Epidermal melanocyte (primary cell): ENCODE measurements around the gene MGRN1.

ENCODE experiments used
- DNase-seq: peaks from one replicate; pipeline ENCODE4 v3.0.0; 2011; ENCODE audit warnings: low spot score; ENCODE audit not compliant: insufficient read length

Gene MGRN1

GRCh38 chr16:4696905-4697847 is 72.5 kb downstream of the MGRN1 start:
- DNase-seq: no peak

- no peak for DNase-seq
Observed at GRCh38 chr16:4697848-4698291, 73.2 kb downstream of the MGRN1 start.

DNA sequence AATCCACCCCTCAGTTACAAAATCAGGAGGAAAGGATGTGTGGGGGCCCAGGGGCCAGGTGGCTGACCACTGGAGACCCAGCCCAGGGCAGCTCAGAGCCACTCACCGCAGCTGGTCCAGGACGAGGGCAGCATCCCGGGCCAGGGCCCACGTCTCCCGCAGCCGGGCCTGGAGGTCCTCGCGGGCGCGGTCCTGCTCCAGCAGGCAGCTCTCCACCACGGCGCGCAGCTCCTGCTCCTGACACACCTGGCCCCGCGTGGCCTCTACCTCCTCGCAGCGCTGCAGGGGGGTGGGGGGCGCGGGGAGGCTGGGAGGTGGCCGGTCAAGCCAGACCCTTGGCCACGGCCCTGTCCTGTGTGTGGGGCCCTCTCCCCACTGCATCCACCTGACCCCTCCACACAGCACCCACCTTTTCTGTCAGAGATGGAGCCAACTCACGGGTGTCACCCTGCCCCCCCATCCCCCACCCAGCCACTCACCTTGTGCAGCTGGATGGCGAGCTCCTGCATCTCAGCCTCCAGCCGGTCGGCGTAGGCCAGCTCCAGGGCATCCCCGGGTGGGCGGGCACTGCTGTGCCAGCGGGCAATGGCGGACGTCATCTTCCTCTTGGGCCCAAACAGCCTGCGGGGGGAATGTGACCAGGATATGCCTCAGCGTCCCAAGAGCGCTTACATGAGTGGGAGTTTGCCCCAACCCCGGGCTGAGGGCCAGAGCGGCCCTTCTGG is 73.9 kb downstream of the MGRN1 start:
- DNase-seq: no peak

- no peak for DNase-seq
Observed at GRCh38 chr16:4699046-4699556, 74.5 kb downstream of the MGRN1 start.

- no peak for DNase-seq
Observed at GRCh38 chr16:4700380-4700996, 75.9 kb downstream of the MGRN1 start.

- no peak for DNase-seq
Observed at GRCh38 chr16:4700997-4701743, 76.5 kb downstream of the MGRN1 start.

DNA sequence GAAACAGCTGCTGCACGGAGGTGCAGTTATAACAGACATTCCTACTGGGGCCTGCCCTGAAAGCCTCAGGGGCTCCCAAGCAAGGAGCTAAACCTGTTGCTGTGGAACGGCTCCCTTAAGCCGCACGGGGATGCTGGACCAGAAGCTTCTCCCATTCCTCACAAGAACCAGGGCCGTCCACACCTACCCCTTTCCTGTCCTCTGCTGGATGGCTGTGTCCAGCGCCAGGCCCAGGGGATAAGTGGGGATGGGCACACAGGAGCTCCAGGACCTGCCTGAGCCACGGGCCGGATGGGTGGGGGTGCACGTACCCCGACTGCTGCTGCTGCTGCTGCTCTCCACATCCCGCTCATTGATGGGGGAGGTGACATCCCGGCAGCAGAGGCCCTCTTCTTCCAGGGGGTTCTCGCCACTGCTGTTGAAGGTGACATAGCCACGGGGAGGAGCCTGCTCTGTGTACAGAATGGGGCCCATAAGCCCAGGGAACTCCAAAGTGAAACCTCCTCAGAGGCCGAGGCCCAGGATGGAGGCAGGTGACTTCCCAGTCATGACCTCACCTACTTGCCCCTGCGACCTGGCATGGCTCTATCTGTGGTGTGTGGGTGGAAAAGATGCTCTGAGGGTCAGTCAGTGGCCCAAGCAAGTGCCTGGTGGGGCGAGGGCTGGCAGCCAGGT is 77.3 kb downstream of the MGRN1 start:
- peak; percentile 12 for DNase-seq

GRCh38 chr16:4702466-4702808 is 77.8 kb downstream of the MGRN1 start:
- peak; percentile 9 for DNase-seq

GRCh38 chr16:4703906-4704305 is 79.3 kb downstream of the MGRN1 start:
- no peak for DNase-seq

GRCh38 chr16:4704491-4704890 is 79.9 kb downstream of the MGRN1 start:
- DNase-seq: no peak

GRCh38 chr16:4704913-4705312 is 80.3 kb downstream of the MGRN1 start:
- DNase-seq: no peak

DNA sequence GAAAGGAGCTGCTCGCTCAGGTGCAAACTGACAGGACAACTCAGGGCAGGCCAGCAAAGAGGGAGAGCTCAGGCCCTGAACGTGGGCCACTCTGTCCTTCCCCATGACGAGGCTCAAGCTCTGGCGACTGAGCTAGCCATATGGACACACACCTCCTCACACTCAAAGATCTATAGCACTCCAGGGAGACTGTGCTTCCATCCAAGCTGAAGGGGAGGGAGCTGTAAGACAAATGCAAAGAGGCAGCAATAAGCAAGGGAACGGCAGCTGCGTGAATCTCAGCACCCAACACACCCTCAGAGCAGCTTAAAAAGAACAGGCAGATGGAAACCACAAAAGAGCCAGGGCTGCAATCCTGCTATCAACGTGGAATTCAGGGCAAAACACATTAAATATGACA is 82.2 kb downstream of the MGRN1 start:
- DNase-seq: no peak

GRCh38 chr16:4709481-4709880 is 84.9 kb downstream of the MGRN1 start:
- DNase-seq: no peak

GRCh38 chr16:4713663-4714501 is 89.3 kb downstream of the MGRN1 start:
- no peak for DNase-seq

DNA sequence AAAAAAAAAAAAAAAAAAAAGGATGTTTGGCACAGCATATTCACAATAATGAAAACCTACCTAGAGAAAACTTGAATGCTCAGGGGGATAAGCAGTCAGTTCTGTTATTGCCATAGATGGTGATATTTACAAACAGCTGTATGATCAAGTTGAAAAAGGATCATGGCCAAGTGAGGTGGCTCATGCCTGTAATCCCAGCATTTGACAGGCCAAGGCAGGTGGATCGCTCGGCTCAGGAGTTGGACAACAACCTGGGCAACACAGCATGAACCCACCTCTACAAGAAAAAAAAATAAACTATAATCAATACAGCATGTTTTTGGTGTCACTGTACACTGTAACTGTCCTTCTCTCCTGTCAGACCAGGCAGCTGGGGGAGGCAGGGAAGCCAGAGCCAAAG is 90.4 kb downstream of the MGRN1 start:
- DNase-seq: no peak

GRCh38 chr16:4718466-4718865 is 93.8 kb downstream of the MGRN1 start:
- no peak for DNase-seq

- no peak for DNase-seq
Observed at GRCh38 chr16:4723071-4723767, 98.6 kb downstream of the MGRN1 start.

DNA sequence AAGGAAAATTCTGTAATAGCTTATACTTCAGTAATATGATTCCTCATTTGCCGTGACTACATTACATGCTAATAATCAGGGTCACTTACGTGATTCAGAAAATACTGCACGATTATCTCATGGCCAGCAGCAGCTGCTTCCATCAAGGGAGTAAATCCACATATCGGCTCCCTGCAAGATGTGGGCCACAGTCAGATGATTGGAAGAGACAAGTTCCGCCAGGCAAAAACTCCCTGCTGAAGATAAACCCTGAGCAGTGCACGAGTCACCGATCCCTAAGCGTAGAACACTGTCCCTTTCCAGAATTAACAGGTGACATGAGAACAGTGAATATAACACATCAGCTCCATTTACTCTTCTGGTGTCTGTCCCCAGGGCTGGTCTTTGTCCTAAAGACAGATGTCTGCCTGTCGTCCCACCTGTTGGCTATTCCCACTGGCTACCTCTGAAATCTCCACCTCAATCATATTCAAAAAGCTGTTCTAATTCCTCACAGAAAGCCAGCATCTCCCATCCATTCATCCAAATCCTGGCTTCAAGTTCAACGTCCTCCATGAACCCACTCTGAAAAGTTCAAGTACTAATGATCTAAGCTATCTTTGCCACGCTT is 100.1 kb downstream of the MGRN1 start:
- DNase-seq: no peak

DNA sequence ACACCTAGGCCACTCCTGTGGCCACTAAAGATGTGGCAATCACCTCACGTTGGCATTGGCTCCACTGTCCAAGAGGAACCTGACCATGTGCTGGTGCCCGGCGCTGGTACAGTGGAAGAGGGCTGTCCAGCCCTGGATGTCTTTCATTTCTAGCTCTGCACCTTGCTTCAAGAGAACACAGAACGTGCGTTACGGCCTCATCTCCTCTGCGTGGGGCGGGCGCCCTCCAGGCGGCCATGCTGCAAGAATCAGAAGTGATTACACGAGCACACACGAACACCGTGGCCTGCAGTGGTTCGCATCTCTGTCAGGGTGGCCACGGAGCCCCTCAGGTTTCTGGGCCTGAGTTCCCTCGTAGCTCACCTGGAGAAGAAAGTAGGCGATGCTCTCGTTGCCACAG is 102.0 kb downstream of the MGRN1 start:
- no peak for DNase-seq
